ENCODE data around the gene RPS6KA2.

DNA sequence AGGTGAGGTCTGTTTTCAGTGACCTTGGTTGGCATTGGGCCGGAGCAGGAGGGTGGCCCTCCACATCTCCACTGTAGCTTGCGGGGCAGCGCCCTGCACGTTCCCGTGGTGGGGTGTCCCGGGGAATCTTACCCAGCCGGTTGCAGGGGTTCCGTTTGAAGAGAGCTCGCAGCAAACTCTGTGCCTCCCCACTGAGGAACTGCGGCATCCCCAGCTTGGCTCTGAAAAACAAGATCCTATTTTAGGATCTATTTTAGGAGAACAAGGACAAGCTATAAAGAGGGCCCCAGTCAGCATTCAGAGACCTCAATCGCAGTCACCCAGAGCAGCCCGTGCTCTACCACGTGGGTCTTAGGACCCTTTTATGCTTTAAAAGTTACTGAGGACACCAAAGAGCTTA, 138.3 kb downstream of the RPS6KA2 start:
- TF ChIP-seq POLR2A (IDR thresholded peaks at IDR 0.05) (no peak), CTCF (IDR thresholded peaks at IDR 0.05) (no peak)
